OCI-LY1 (cell line): ENCODE data around the gene CYBA.
"Not testable (repeated sequence)": the region's sequence is repeated elsewhere in the genome, so short reads cannot be mapped to it uniquely, and the experiment has no call there.

Experiments
- H2AFZ ChIP-seq: fragments of 200-600 bp; sonication (generic), shearing (Covaris generic); 2 replicates; pipeline ENCODE4 v1.6.0; 2014; ENCODE audit warnings: antibody characterized with exemption, mild to moderate bottlenecking, low read length
- H3F3A ChIP-seq: fragments of 200-600 bp; sonication (generic), shearing (Covaris generic); 2 replicates; pipeline ENCODE4 v1.6.0; 2014; ENCODE audit warnings: mild to moderate bottlenecking, antibody characterized with exemption, low read length, moderate library complexity; ENCODE audit not compliant: insufficient read depth
- H3K27ac ChIP-seq: fragments of 200-600 bp; sonication (generic); 2 replicates; pipeline ENCODE4 v1.5.1; 2014; ENCODE audit warnings: low read length, mixed run types, mild to moderate bottlenecking, low read depth; ENCODE audit not compliant: poor library complexity, severe bottlenecking
- H3K27me3 ChIP-seq: fragments of 200-600 bp; sonication (generic); 2 replicates; pipeline ENCODE4 v1.6.0; 2014; ENCODE audit warnings: antibody characterized with exemption, mild to moderate bottlenecking, low read length, moderate library complexity; ENCODE audit not compliant: insufficient read depth
- H3K36me3 ChIP-seq: fragments of 200-600 bp; sonication (generic); 2 replicates; pipeline ENCODE4 v1.6.1; 2014; ENCODE audit warnings: mild to moderate bottlenecking, antibody characterized with exemption, low read length, moderate library complexity, mixed read lengths; ENCODE audit not compliant: insufficient read depth
- H3K4me1 ChIP-seq: fragments of 200-600 bp; sonication (generic); 2 replicates; pipeline ENCODE4 v1.5.1; 2014; ENCODE audit warnings: mild to moderate bottlenecking, low read length, moderate library complexity; ENCODE audit not compliant: insufficient read depth, severe bottlenecking
- H3K4me2 ChIP-seq: fragments of 200-600 bp; sonication (generic), shearing (Covaris generic); 2 replicates; pipeline ENCODE4 v1.6.1; 2014; ENCODE audit warnings: low read length
- H3K4me3 ChIP-seq: fragments of 200-600 bp; sonication (generic); 2 replicates; pipeline ENCODE4 v1.5.1; 2014; ENCODE audit warnings: low read length, low read depth, mild to moderate bottlenecking, mixed read lengths; ENCODE audit not compliant: poor library complexity, severe bottlenecking
- H3K79me2 ChIP-seq: fragments of 200-600 bp; shearing (Covaris generic); 2 replicates; pipeline ENCODE4 v1.6.1; 2016; ENCODE audit warnings: mixed run types, low read length, mixed read lengths; ENCODE audit not compliant: insufficient read depth
- H3K9ac ChIP-seq: fragments of 200-600 bp; sonication (generic), shearing (Covaris generic); 2 replicates; pipeline ENCODE4 v1.6.1; 2014; ENCODE audit warnings: mild to moderate bottlenecking, low read length, mixed read lengths
- H3K9me2 ChIP-seq: fragments of 200-600 bp; sonication (generic), shearing (Covaris generic); 2 replicates; pipeline ENCODE4 v1.6.1; 2014; ENCODE audit warnings: low read depth, mild to moderate bottlenecking, low read length, mixed read lengths
- H3K9me3 ChIP-seq: fragments of 200-600 bp; shearing (Covaris generic); 2 replicates; pipeline ENCODE4 v1.6.1; 2014; ENCODE audit warnings: low read length, mixed read lengths
- H4K20me1 ChIP-seq: fragments of 200-600 bp; sonication (generic), shearing (Covaris generic); 2 replicates; pipeline ENCODE4 v1.6.0; 2016; ENCODE audit warnings: mild to moderate bottlenecking, low read length; ENCODE audit not compliant: insufficient read depth
- EZH2 ChIP-seq: fragments of 200-600 bp; sonication (generic), shearing (Covaris generic); IDR thresholded peaks from 2 replicates; pipeline ENCODE4 v1.8.0; 2017; ENCODE audit warnings: borderline replicate concordance, mixed run types, mild to moderate bottlenecking, antibody characterized with exemption, low read length, moderate library complexity, mixed read lengths
- TF ChIP-seq, protein P1 (sequence below): fragments of 200-600 bp; sonication (generic), shearing (Covaris generic); IDR thresholded peaks from 2 replicates; pipeline ENCODE4 v1.5.1; 2017; ENCODE audit warnings: mild to moderate bottlenecking, antibody characterized with exemption, low read length, moderate library complexity, mixed read lengths

CYBA gene

GRCh38 chr16:88610909-88611812 is 39.7 kb downstream of the CYBA start:
- no peaks in the 10 kb centered on the region for H3F3A ChIP-seq
- H3K27ac ChIP-seq: no peak overlapping the region
- H3K79me2 ChIP-seq: no peaks in the 10 kb centered on the region
- peaks cover 72% of the 10 kb centered on the region for H3K36me3 ChIP-seq
- H3K9me3 ChIP-seq: no peaks in the 10 kb centered on the region
- H3K4me3 ChIP-seq: no peak overlapping the region
- no peak overlapping the region for H2AFZ ChIP-seq
- no peaks in the 10 kb centered on the region for H3K27me3 ChIP-seq
- H3K4me2 ChIP-seq: no peak overlapping the region
- no peak overlapping the region for H3K9ac ChIP-seq
- no peak for TF ChIP-seq EZH2
- TF ChIP-seq, protein P1, sequence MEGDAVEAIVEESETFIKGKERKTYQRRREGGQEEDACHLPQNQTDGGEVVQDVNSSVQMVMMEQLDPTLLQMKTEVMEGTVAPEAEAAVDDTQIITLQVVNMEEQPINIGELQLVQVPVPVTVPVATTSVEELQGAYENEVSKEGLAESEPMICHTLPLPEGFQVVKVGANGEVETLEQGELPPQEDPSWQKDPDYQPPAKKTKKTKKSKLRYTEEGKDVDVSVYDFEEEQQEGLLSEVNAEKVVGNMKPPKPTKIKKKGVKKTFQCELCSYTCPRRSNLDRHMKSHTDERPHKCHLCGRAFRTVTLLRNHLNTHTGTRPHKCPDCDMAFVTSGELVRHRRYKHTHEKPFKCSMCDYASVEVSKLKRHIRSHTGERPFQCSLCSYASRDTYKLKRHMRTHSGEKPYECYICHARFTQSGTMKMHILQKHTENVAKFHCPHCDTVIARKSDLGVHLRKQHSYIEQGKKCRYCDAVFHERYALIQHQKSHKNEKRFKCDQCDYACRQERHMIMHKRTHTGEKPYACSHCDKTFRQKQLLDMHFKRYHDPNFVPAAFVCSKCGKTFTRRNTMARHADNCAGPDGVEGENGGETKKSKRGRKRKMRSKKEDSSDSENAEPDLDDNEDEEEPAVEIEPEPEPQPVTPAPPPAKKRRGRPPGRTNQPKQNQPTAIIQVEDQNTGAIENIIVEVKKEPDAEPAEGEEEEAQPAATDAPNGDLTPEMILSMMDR: no peak
- H3K4me1 ChIP-seq: peaks cover 6% of the 10 kb centered on the region
- H3K9me2 ChIP-seq: no peaks in the 10 kb centered on the region
- no peaks in the 10 kb centered on the region for H4K20me1 ChIP-seq

- Histone ChIP-seq H3K4me3 (no peak overlapping the region), H2AFZ (no peak overlapping the region), H3K9me2 (no peaks in the 10 kb centered on the region), H3K4me2 (no peak overlapping the region), H3K36me3 (peaks cover 79% of the 10 kb centered on the region), H3K27ac (no peak overlapping the region), H3K9me3 (no peaks in the 10 kb centered on the region), H3K79me2 (no peaks in the 10 kb centered on the region), H3F3A (no peaks in the 10 kb centered on the region), H4K20me1 (no peaks in the 10 kb centered on the region), H3K9ac (no peak overlapping the region), H3K27me3 (no peaks in the 10 kb centered on the region), H3K4me1 (peaks cover 6% of the 10 kb centered on the region)
- TF ChIP-seq, protein P1: no peak
- no peak for TF ChIP-seq EZH2
These were observed 40.8 kb downstream of the CYBA start for GRCh38 chr16:88610080-88610479.

- H3K9me2 ChIP-seq, H3K9ac ChIP-seq, H3K4me1 ChIP-seq, H3K27ac ChIP-seq, H3K9me3 ChIP-seq, H3K27me3 ChIP-seq, H3K4me2 ChIP-seq, H4K20me1 ChIP-seq, H3F3A ChIP-seq, H3K79me2 ChIP-seq, H3K4me3 ChIP-seq, H2AFZ ChIP-seq: not testable (repeated sequence)
- H3K36me3 ChIP-seq: peaks cover 82% of the 10 kb centered on the region
These were observed 41.4 kb downstream of the CYBA start for GRCh38 chr16:88609426-88609825.

DNA sequence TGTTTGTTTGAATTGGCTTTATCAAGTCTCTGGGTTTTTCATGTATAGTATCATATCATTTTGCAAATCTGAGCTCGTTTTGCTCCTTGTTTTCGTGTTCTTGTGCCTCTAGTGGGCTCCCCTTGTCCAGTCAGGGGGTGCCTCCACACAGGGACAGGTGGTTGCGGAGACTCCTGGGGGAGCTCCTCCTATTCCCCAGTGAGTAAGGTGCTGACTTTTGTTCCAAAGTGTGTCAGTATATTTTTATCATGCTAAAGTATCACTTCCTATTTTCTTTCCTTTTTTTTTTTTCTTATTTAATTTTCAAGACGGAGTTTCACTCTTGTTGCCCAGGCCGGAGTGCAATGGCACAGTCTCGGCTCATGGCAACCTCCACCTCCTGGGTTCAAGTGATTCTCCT is 42.8 kb downstream of the CYBA start:
- Histone ChIP-seq H3K9ac (no peak overlapping the region), H3K4me2 (no peak overlapping the region), H3K27me3 (no peaks in the 10 kb centered on the region), H3K27ac (no peak overlapping the region), H3K9me3 (no peaks in the 10 kb centered on the region), H3F3A (no peaks in the 10 kb centered on the region), H4K20me1 (no peaks in the 10 kb centered on the region), H3K9me2 (no peaks in the 10 kb centered on the region), H3K36me3 (peaks cover 75% of the 10 kb centered on the region), H2AFZ (no peak overlapping the region), H3K79me2 (no peaks in the 10 kb centered on the region), H3K4me1 (peaks cover 6% of the 10 kb centered on the region), H3K4me3 (no peak overlapping the region)
- TF ChIP-seq EZH2: no peak
- TF ChIP-seq, protein P1: no peak
